DND-41 (cell line): ENCODE measurements around the gene STAG1.

ENCODE experiments used
- ATAC-seq: fragments of 200-7000 bp; cut with Tn5 transposase; 3 replicates; pipeline ENCODE4 v1.9.1; 2021; ENCODE audit warnings: low read depth; ENCODE audit not compliant: insufficient read depth
- DNase-seq: peaks from one replicate; pipeline ENCODE4 v3.0.0-alpha.2; 2020
- H2AFZ ChIP-seq: 2 replicates; pipeline ENCODE4 v1.6.0; 2012; ENCODE audit warnings: low read depth, low read length
- H3K27ac ChIP-seq: 2 replicates; pipeline ENCODE4 v1.5.1; 2012; ENCODE audit warnings: low read length, inconsistent platforms
- H3K27me3 ChIP-seq: fragments of 200-600 bp; sonication (generic); 2 replicates; pipeline ENCODE4 v1.6.0; 2012; ENCODE audit warnings: low read length, mild to moderate bottlenecking, inconsistent platforms; ENCODE audit not compliant: insufficient read depth, poor library complexity
- H3K36me3 ChIP-seq: 2 replicates; pipeline ENCODE4 v1.5.1; 2012; ENCODE audit warnings: low read length, inconsistent platforms; ENCODE audit not compliant: insufficient read depth
- H3K4me1 ChIP-seq: 2 replicates; pipeline ENCODE4 v1.5.1; 2012; ENCODE audit warnings: mild to moderate bottlenecking, low read length; ENCODE audit not compliant: insufficient read depth
- H3K4me2 ChIP-seq: 2 replicates; pipeline ENCODE4 v1.6.0; 2012; ENCODE audit warnings: mild to moderate bottlenecking, moderate library complexity, low read length, inconsistent platforms; ENCODE audit not compliant: insufficient read depth
- H3K4me3 ChIP-seq, 2 experiments: fragments of 200-600 bp in 1 of 2; shearing (Covaris generic) in 1 of 2; 2 replicates each; pipeline ENCODE4 v1.5.1; 2012 to 2016; ENCODE audit warnings: inconsistent platforms in 2 of 2, low read length in 2 of 2, mild to moderate bottlenecking in 2 of 2, low read depth in 1 of 2, moderate library complexity in 1 of 2
- H3K79me2 ChIP-seq: 2 replicates; pipeline ENCODE4 v1.6.0; 2012; ENCODE audit warnings: low read length, inconsistent platforms; ENCODE audit not compliant: insufficient read depth
- H3K9ac ChIP-seq: 2 replicates; pipeline ENCODE4 v1.6.0; 2012; ENCODE audit warnings: low read depth, mild to moderate bottlenecking, inconsistent platforms, low read length, moderate library complexity
- H3K9me3 ChIP-seq: 2 replicates; pipeline ENCODE4 v1.5.1; 2012; ENCODE audit warnings: low read length, moderate library complexity, mild to moderate bottlenecking, inconsistent platforms; ENCODE audit not compliant: insufficient read depth, severe bottlenecking
- H4K20me1 ChIP-seq: 2 replicates; pipeline ENCODE4 v1.6.0; 2012; ENCODE audit warnings: low read length; ENCODE audit not compliant: insufficient read depth
- EZH2 ChIP-seq: IDR thresholded peaks from 3 replicates; pipeline ENCODE4 v1.6.1; 2012; ENCODE audit warnings: borderline replicate concordance, low read depth, mild to moderate bottlenecking, moderate library complexity, low read length, inconsistent platforms; ENCODE audit not compliant: severe bottlenecking
- TF ChIP-seq, protein P1 (sequence below): IDR thresholded peaks from 2 replicates; pipeline ENCODE4 v1.5.1; 2012; ENCODE audit warnings: borderline replicate concordance, low read length, moderate library complexity, mild to moderate bottlenecking; ENCODE audit not compliant: poor library complexity, severe bottlenecking; ENCODE audit errors: extremely low read depth

STAG1 gene

DNA sequence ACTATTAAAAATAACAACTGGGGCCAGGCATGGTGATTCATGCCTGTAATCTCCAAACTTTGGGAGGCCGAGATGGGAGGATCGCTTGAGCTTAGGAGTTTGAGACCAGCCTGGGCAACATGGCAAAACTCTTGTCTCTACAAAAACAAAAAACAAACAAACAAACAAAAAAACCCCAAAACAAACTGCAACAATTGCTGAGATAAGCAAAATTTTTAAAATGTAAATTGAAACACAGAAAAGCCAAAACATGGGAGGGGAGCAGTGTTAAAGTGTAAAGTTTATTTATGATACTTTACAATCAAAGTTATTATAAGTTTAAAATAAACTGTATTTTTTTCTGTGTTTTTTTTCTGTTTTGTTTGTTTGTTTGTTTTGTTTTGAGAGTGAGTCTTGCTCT is 294.4 kb downstream of the STAG1 start:
- Histone ChIP-seq H3K36me3 (peaks cover 77% of the 10 kb centered on the region), H3K9me3 (peaks cover 40% of the 10 kb centered on the region), H3K4me2 (no peak overlapping the region), H3K4me3 (no peak overlapping the region), H3K27ac (no peak overlapping the region), H3K27me3 (no peaks in the 10 kb centered on the region), H3K9ac (no peak overlapping the region), H2AFZ (no peak overlapping the region), H3K79me2 (peaks cover 2% of the 10 kb centered on the region), H3K4me1 (no peaks in the 10 kb centered on the region), H4K20me1 (no peaks in the 10 kb centered on the region)
- DNase-seq (no peak), ATAC-seq (no peak)
- TF ChIP-seq EZH2: no peak
- TF ChIP-seq, protein P1, sequence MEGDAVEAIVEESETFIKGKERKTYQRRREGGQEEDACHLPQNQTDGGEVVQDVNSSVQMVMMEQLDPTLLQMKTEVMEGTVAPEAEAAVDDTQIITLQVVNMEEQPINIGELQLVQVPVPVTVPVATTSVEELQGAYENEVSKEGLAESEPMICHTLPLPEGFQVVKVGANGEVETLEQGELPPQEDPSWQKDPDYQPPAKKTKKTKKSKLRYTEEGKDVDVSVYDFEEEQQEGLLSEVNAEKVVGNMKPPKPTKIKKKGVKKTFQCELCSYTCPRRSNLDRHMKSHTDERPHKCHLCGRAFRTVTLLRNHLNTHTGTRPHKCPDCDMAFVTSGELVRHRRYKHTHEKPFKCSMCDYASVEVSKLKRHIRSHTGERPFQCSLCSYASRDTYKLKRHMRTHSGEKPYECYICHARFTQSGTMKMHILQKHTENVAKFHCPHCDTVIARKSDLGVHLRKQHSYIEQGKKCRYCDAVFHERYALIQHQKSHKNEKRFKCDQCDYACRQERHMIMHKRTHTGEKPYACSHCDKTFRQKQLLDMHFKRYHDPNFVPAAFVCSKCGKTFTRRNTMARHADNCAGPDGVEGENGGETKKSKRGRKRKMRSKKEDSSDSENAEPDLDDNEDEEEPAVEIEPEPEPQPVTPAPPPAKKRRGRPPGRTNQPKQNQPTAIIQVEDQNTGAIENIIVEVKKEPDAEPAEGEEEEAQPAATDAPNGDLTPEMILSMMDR: no peak

DNA sequence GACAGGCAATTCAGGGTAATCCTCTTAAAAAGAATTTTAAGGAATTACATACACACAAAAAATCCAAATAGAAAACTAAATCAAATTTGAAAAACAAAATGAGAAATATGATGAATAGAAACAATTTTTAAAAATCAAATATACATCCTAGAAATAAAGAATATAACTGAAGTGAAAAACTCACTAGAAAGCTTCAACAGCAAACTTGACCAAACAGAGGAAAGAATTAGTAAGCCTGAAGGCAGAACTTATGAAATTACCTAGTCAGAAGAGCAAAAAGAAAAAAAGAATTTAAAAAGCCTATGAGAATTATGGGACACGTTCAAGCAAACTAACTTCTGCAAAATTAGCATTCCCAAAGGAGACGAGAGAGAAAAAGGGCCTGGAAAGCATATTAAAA is 296.0 kb downstream of the STAG1 start:
- TF ChIP-seq, protein P1: no peak
- TF ChIP-seq EZH2: no peak
- ATAC-seq (no peak), DNase-seq (no peak)
- Histone ChIP-seq H2AFZ (no peak overlapping the region), H3K36me3 (peaks cover 80% of the 10 kb centered on the region), H3K27ac (no peak overlapping the region), H4K20me1 (no peaks in the 10 kb centered on the region), H3K4me2 (no peak overlapping the region), H3K9me3 (peaks cover 40% of the 10 kb centered on the region), H3K4me3 (no peak overlapping the region), H3K79me2 (peaks cover 2% of the 10 kb centered on the region; the same call in 1 of the 2 replicates), H3K27me3 (no peaks in the 10 kb centered on the region), H3K9ac (no peak overlapping the region), H3K4me1 (no peaks in the 10 kb centered on the region)

DNA sequence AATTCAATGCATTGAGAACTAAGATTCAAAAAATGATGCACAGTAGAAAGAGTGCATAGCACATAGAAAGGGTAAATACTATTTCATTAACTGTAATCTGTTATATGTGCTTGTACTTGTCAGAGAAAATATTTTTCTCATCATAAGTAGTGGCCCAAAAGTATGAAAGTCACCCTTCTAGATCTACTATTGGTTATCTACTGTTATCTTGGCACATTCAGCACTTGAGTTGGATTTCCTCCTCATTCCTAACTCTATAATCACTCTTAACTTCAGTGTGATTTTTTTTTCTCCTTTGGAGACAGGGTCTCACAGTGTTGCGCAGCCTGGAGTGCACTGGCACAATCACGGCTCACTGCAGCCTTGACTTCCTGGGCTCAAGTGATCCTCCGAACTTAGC is 307.6 kb downstream of the STAG1 start:
- Histone ChIP-seq H3K4me1 (no peaks in the 10 kb centered on the region), H4K20me1 (no peaks in the 10 kb centered on the region), H3K27ac (no peak overlapping the region), H3K9me3 (no peaks in the 10 kb centered on the region), H3K27me3 (no peaks in the 10 kb centered on the region), H3K4me2 (no peak overlapping the region), H3K79me2 (no peaks in the 10 kb centered on the region), H2AFZ (no peak overlapping the region), H3K4me3 (no peak overlapping the region), H3K9ac (no peak overlapping the region), H3K36me3 (peaks cover 56% of the 10 kb centered on the region; the same call in 1 of the 2 replicates)
- no peak for DNase-seq
- TF ChIP-seq EZH2: no peak
- TF ChIP-seq, protein P1: no peak
- ATAC-seq: no peak

DNA sequence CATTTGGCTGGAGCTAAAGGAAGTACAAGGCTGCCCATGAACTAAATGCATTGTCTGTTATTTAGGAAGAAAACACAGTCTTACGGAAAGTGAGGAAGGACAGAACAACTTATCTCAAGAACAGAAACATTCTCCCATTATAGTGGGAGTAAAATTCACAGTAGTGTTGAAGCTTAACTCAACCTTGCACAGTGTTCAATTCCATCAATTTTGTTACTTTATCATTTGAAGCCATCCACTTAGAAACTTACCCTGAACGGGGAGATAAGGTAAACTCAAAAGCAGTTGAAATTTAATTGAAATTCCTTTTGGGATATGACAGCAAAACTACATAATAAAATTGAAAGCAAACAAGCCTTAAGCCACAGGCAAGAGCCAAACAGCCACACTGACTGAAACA is 315.1 kb downstream of the STAG1 start:
- no peak for TF ChIP-seq EZH2
- TF ChIP-seq, protein P1: no peak
- no peak overlapping the region for H3K9ac ChIP-seq
- no peak overlapping the region for H3K27ac ChIP-seq
- H3K27me3 ChIP-seq: no peaks in the 10 kb centered on the region
- H2AFZ ChIP-seq: no peak overlapping the region
- no peaks in the 10 kb centered on the region for H3K79me2 ChIP-seq
- DNase-seq (no peak), ATAC-seq (no peak)
- H3K4me3 ChIP-seq: no peak overlapping the region
- no peaks in the 10 kb centered on the region for H4K20me1 ChIP-seq
- H3K4me1 ChIP-seq: no peaks in the 10 kb centered on the region
- peaks cover 38% of the 10 kb centered on the region for H3K36me3 ChIP-seq
- H3K4me2 ChIP-seq: no peak overlapping the region
- H3K9me3 ChIP-seq: no peaks in the 10 kb centered on the region
